IMR-90 (cell line): ENCODE results near the gene CAMTA2. TPM values are rescaled to one million over a fixed set of nuclear protein-coding genes. Genes with fewer than 3 reads are reported as not detected.

Source experiments
- ATAC-seq: fragments of 200-7000 bp; cut with Tn5 transposase; 2 replicates; pipeline ENCODE4 v1.9.1; 2020; ENCODE audit warnings: low read depth, mild to moderate bottlenecking, moderate library complexity
- BruUV-seq: library from RNA; stranded (reverse); fragments of 400-500 nt; replicated peaks from 2 replicates; lab custom pipeline; 2021; lab: Mats Ljungman, UMichigan
- CTCF ChIA-PET: fragments of 300-600 bp; formaldehyde crosslinking; extraction: SDS; loops from one replicate; lab custom pipeline; 2021; ENCODE audit warnings: antibody characterized with exemption; lab: Yijun Ruan, JAX
- POLR2A ChIA-PET: fragments of 300-600 bp; sonication (Branson Sonifier 250); formaldehyde crosslinking; loops from one replicate; lab custom pipeline; 2022; ENCODE audit warnings: antibody characterized with exemption; ENCODE audit not compliant: unreplicated experiment; lab: Charles Lee
- DNase-seq: peaks from one replicate; pipeline ENCODE4 v3.0.0; 2013
- H2AFZ ChIP-seq: replicated peaks from 2 replicates; pipeline ENCODE3; 2013; ENCODE audit warnings: low read length, mild to moderate bottlenecking; ENCODE audit not compliant: poor library complexity
- H2AK5ac ChIP-seq: 2 replicates; pipeline ENCODE4 v1.6.1; 2013; ENCODE audit warnings: low read depth, low read length, inconsistent platforms
- H2AK9ac ChIP-seq: replicated peaks from 2 replicates; pipeline ENCODE3; 2013; ENCODE audit warnings: mild to moderate bottlenecking, low read depth, low read length, moderate library complexity; ENCODE audit not compliant: poor library complexity
- H2BK120ac ChIP-seq: 2 replicates; pipeline ENCODE4 v1.6.1; 2013; ENCODE audit warnings: low read depth, low read length, inconsistent platforms
- H2BK15ac ChIP-seq: 3 replicates; pipeline ENCODE4 v1.6.1; 2013; ENCODE audit warnings: low read depth, low read length, inconsistent platforms
- H2BK20ac ChIP-seq: 2 replicates; pipeline ENCODE4 v1.6.1; 2013; ENCODE audit warnings: low read depth, mild to moderate bottlenecking, inconsistent platforms, low read length, moderate library complexity
- H2BK5ac ChIP-seq: 2 replicates; pipeline ENCODE4 v1.6.1; 2013; ENCODE audit warnings: mild to moderate bottlenecking, low read depth, low read length, inconsistent platforms; ENCODE audit not compliant: poor library complexity, severe bottlenecking
- H3K14ac ChIP-seq: replicated peaks from 2 replicates; pipeline ENCODE4 v1.6.1; 2013; ENCODE audit warnings: low read depth, low read length, inconsistent platforms
- H3K18ac ChIP-seq: 2 replicates; pipeline ENCODE4 v1.6.1; 2013; ENCODE audit warnings: low read depth, low read length, control low read depth
- H3K23ac ChIP-seq: 2 replicates; pipeline ENCODE4 v1.6.1; 2013; ENCODE audit warnings: low read depth, low read length, inconsistent platforms
- H3K27ac ChIP-seq: 2 replicates; pipeline ENCODE4 v1.5.1; 2013; ENCODE audit warnings: mild to moderate bottlenecking, control low read depth, low read length; ENCODE audit not compliant: insufficient read depth
- H3K27me3 ChIP-seq: 2 replicates; pipeline ENCODE4 v1.6.1; 2013; ENCODE audit warnings: low read length; ENCODE audit not compliant: control insufficient read depth, insufficient read depth
- H3K36me3 ChIP-seq: 2 replicates; pipeline ENCODE4 v1.6.1; 2013; ENCODE audit warnings: low read length, mixed read lengths; ENCODE audit not compliant: control insufficient read depth, insufficient read depth
- H3K4ac ChIP-seq: 2 replicates; pipeline ENCODE4 v1.6.1; 2013; ENCODE audit warnings: low read depth, low read length, inconsistent platforms
- H3K4me1 ChIP-seq: 2 replicates; pipeline ENCODE4 v1.6.1; 2013; ENCODE audit warnings: low read length, mixed read lengths; ENCODE audit not compliant: control insufficient read depth, insufficient read depth
- H3K4me2 ChIP-seq: 2 replicates; pipeline ENCODE4 v1.6.1; 2013; ENCODE audit warnings: low read depth, mild to moderate bottlenecking, control low read depth, low read length, moderate library complexity
- H3K4me3 ChIP-seq: 2 replicates; pipeline ENCODE4 v1.5.1; 2013; ENCODE audit warnings: low read depth, mild to moderate bottlenecking, control low read depth, low read length, moderate library complexity; ENCODE audit not compliant: insufficient read depth
- H3K56ac ChIP-seq: 2 replicates; pipeline ENCODE4 v1.6.1; 2013; ENCODE audit warnings: low read length, inconsistent platforms; ENCODE audit not compliant: insufficient read depth; ENCODE audit errors: extremely low read depth
- H3K79me1 ChIP-seq, 2 experiments: 2 replicates each; pipeline ENCODE4 v1.6.1; 2013; ENCODE audit warnings: low read length in 2 of 2, inconsistent platforms in 1 of 2, low read depth in 1 of 2
- H3K9ac ChIP-seq: 2 replicates; pipeline ENCODE4 v1.6.1; 2013; ENCODE audit warnings: low read depth, low read length, control low read depth
- H3K9me1 ChIP-seq: 2 replicates; pipeline ENCODE4 v1.6.1; 2013; ENCODE audit warnings: low read length, inconsistent platforms; ENCODE audit not compliant: insufficient read depth
- H3K9me3 ChIP-seq: 2 replicates; pipeline ENCODE4 v1.6.1; 2013; ENCODE audit warnings: low read length; ENCODE audit not compliant: control insufficient read depth, insufficient read depth
- H4K20me1 ChIP-seq: 2 replicates; pipeline ENCODE4 v1.6.1; 2013; ENCODE audit warnings: low read length, inconsistent platforms; ENCODE audit not compliant: insufficient read depth
- H4K5ac ChIP-seq: 2 replicates; pipeline ENCODE4 v1.6.1; 2013; ENCODE audit warnings: mild to moderate bottlenecking, low read depth, low read length, control low read depth
- H4K8ac ChIP-seq, 2 experiments: 2 replicates each; pipeline ENCODE4 v1.6.1; 2013; ENCODE audit warnings: low read depth in 2 of 2, low read length in 2 of 2, control low read depth in 1 of 2, inconsistent platforms in 1 of 2
- H4K91ac ChIP-seq: 2 replicates; pipeline ENCODE4 v1.6.1; 2013; ENCODE audit warnings: low read depth, low read length, inconsistent platforms; ENCODE audit not compliant: insufficient read depth
- CHD1 ChIP-seq: IDR thresholded peaks from 2 replicates; pipeline ENCODE4 v1.6.1; 2012; ENCODE audit warnings: low read depth, low read length, improper control_type of control experiment
- CTCF ChIP-seq: conservative IDR thresholded peaks from 2 replicates; pipeline ENCODE4 v1.5.1; 2012; ENCODE audit warnings: mild to moderate bottlenecking, low read depth, low read length, improper control_type of control experiment
- ELK1 ChIP-seq: fragments of 150-350 bp; IDR thresholded peaks from 2 replicates; pipeline ENCODE4 v1.6.1; 2016; ENCODE audit warnings: low read depth, mild to moderate bottlenecking, low read length, moderate library complexity, borderline replicate concordance
- MAFK ChIP-seq: IDR thresholded peaks from 2 replicates; pipeline ENCODE4 v1.6.1; 2012; ENCODE audit warnings: low read depth, low read length, improper control_type of control experiment
- MAZ ChIP-seq: IDR thresholded peaks from 2 replicates; pipeline ENCODE4 v1.6.1; 2012; ENCODE audit warnings: low read depth, mild to moderate bottlenecking, low read length, improper control_type of control experiment, moderate library complexity, borderline replicate concordance
- MXI1 ChIP-seq: IDR thresholded peaks from 2 replicates; pipeline ENCODE4 v1.6.1; 2012; ENCODE audit warnings: low read depth, mild to moderate bottlenecking, low read length, moderate library complexity, borderline replicate concordance
- NFE2L2 ChIP-seq: fragments of 150-350 bp; IDR thresholded peaks from 2 replicates; pipeline ENCODE4 v1.6.1; 2016; ENCODE audit warnings: low read depth, mild to moderate bottlenecking, low read length
- POLR2A ChIP-seq: IDR thresholded peaks from 2 replicates; pipeline ENCODE4 v1.6.1; 2012; ENCODE audit warnings: mild to moderate bottlenecking, low read depth, low read length
- RAD21 ChIP-seq: IDR thresholded peaks from 2 replicates; pipeline ENCODE4 v1.6.1; 2012; ENCODE audit warnings: low read length, improper control_type of control experiment
- WGBS, 2 experiments: methylation state at CpG; one replicate each; pipeline versions ENCODE4 v1.1.5 to v1.1.7; 2013; ENCODE audit warnings: missing lambda C conversion rate in 2 of 2; ENCODE audit not compliant: insufficient read length in 1 of 2; ENCODE audit errors: extremely low coverage in 2 of 2; 5-methylcytosine and 5-hydroxymethylcytosine counted together
- dilution Hi-C: fragments of 300-500 bp; cut with HindIII; formaldehyde crosslinking; loops from one replicate; pipeline ENCODE4 v1.14.3; 2018; ENCODE audit warnings: low sequenced_read_pairs; ENCODE audit not compliant: unreplicated experiment
- in situ Hi-C: fragments of 300-500 bp; cut with MboI; formaldehyde crosslinking; loops from 3 replicates; pipeline ENCODE4 v1.14.3; 2019; ENCODE audit warnings: low sequenced_read_pairs, inconsistent platforms, mixed read lengths
- intact Hi-C: fragments of 100-400 bp; cut with micrococcal nuclease; formaldehyde crosslinking; loops from 2 replicates; pipeline ENCODE4 v1.10.0; 2022
- polyA plus RNA-seq, 3 experiments: library from polyadenylated mRNA; depleted of rRNA; stranded (reverse); fragments of >200 nt; gene quantifications; 2 replicates each; pipeline ENCODE4 v1.2.3, GENCODE V29; 2012; ENCODE audit warnings: low replicate concordance in 1 of 3
- total RNA-seq: library from RNA; depleted of rRNA; stranded (reverse); fragments of >200 nt; gene quantifications from 2 replicates; pipeline ENCODE4 v1.2.3, GENCODE V29; 2012

The CAMTA2 gene
- total and polyA plus RNA-seq, 2 of the 4 experiments (the other 2 are of a cell fraction) = 1.4 to 54.7 TPM

- Histone ChIP-seq H4K20me1 (peaks cover 9% of the 10 kb centered on the region; the same call in 1 of the 2 replicates), H2BK20ac (no peak overlapping the region), H3K56ac (no peak overlapping the region), H3K4me2 (no peak overlapping the region), H4K5ac (no peak overlapping the region), H3K9ac (no peak overlapping the region), H2AK9ac (no peak overlapping the region), H3K79me1 (no peaks in the 10 kb centered on the region), H4K91ac (no peak overlapping the region), H3K9me3 (no peaks in the 10 kb centered on the region), H2BK5ac (no peak overlapping the region), H3K9me1 (peaks cover 4% of the 10 kb centered on the region; the same call in 1 of the 2 replicates), H3K18ac (no peak overlapping the region), H3K4me1 (no peaks in the 10 kb centered on the region), H2AFZ (no peak overlapping the region), H3K27ac (no peak overlapping the region), H2BK120ac (no peak overlapping the region), H3K4me3 (no peak overlapping the region), H3K4ac (no peak overlapping the region), H3K14ac (no peak overlapping the region), H2AK5ac (no peak overlapping the region), H2BK15ac (no peak overlapping the region), H3K27me3 (no peaks in the 10 kb centered on the region), H3K23ac (no peak overlapping the region), H4K8ac (no peak overlapping the region), H3K36me3 (peaks cover 45% of the 10 kb centered on the region)
- ChIA-PET POLR2A (interaction anchor here (0.5 kb wide), 1 partner anchor 30 kb away, joined by 3 read pairs; no protein-coding TSS in a partner anchor), CTCF (no interaction called here)
- no peak for TF ChIP-seq MXI1
- no peak for TF ChIP-seq CHD1
- TF ChIP-seq NFE2L2 = no peak
- TF ChIP-seq ELK1 = no peak
- TF ChIP-seq MAFK = no peak
- TF ChIP-seq RAD21 = no peak
- TF ChIP-seq MAZ = no peak
- no peak for TF ChIP-seq POLR2A
- TF ChIP-seq CTCF = no peak
- intact Hi-C loops (no loop called here), in situ Hi-C loops (no loop called here), dilution Hi-C loops (no loop called here)
- WGBS, 2 experiments = 93% methylated on average over 11 of the region's 29 CpGs; no CpG with 5 or more reads in 1 of the 2 experiments
- no TSS peak for BruUV-seq
- ATAC-seq = no peak
- no peak for DNase-seq
Measured at GRCh38 chr17:5023588-5024147, 36.2 kb upstream of the CAMTA2 start.
